SU-DHL-6 (cell line): ENCODE measurements around the gene ZNF239.

Experiments used
- CTCF ChIP-seq: fragments of 200-600 bp; sonication (generic); IDR thresholded peaks from one replicate; pipeline ENCODE4 v1.5.1; 2017; ENCODE audit warnings: antibody characterized with exemption, mild to moderate bottlenecking, low read length, moderate library complexity; ENCODE audit not compliant: insufficient read depth, poor library complexity, severe bottlenecking
- EZH2phosphoT487 ChIP-seq: fragments of 200-600 bp; sonication (generic), shearing (Covaris generic); conservative IDR thresholded peaks from 2 replicates; pipeline ENCODE4 v1.6.1; 2018; ENCODE audit warnings: mild to moderate bottlenecking, antibody characterized with exemption, low read length, moderate library complexity, mixed read lengths

DNA sequence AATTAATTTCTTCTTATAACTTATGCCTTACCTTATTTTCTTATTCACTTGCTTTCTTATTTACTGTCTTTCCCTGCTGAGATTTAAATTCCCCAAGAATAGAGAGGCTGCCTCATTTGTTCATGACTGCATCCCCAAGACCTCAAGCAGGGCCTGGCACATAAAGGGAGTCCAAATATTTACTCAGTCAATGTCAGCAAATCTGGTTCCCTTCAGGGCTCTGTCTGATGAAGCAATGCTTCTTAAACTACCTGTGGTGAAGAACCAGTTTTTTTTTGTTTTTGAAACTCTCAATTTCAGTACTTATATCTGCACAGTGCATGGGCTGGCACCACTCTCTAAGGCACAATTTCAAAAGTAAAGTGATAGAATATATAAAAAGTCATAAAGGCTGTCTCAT lies 4.7 kb downstream of the ZNF239 start:
- TF ChIP-seq CTCF = no peak
- TF ChIP-seq EZH2phosphoT487 = no peak
